H9 (cell line): ENCODE results near the gene TCF7L2. TPM values are rescaled to one million over a fixed set of nuclear protein-coding genes. Genes with fewer than 3 reads are reported as not detected.

Experiments
- DNase-seq: peaks from one replicate; pipeline ENCODE4 v3.0.0-alpha.2; 2017
- H2AFZ ChIP-seq: one replicate; pipeline ENCODE4 v1.6.1; 2013; ENCODE audit warnings: mild to moderate bottlenecking, low read length, control low read depth, moderate library complexity
- H2AK5ac ChIP-seq: 2 replicates; pipeline ENCODE4 v1.6.1; 2013; ENCODE audit warnings: low read length, control low read depth, mixed read lengths; ENCODE audit not compliant: insufficient read length
- H2BK120ac ChIP-seq: one replicate; pipeline ENCODE4 v1.6.1; 2013; ENCODE audit warnings: low read depth, mild to moderate bottlenecking, low read length, control low read depth, inconsistent platforms; ENCODE audit not compliant: poor library complexity, severe bottlenecking
- H2BK12ac ChIP-seq: 2 replicates; pipeline ENCODE4 v1.6.1; 2013; ENCODE audit warnings: low read length, control low read depth, mixed read lengths, low read depth; ENCODE audit not compliant: insufficient read length
- H2BK15ac ChIP-seq: 2 replicates; pipeline ENCODE4 v1.6.1; 2013; ENCODE audit warnings: low read depth, low read length, control low read depth
- H2BK20ac ChIP-seq: one replicate; pipeline ENCODE4 v1.6.1; 2013; ENCODE audit warnings: low read depth, mild to moderate bottlenecking, low read length, control low read depth, inconsistent platforms; ENCODE audit not compliant: poor library complexity, severe bottlenecking
- H2BK5ac ChIP-seq: 2 replicates; pipeline ENCODE4 v1.6.1; 2013; ENCODE audit warnings: low read length, control low read depth, mixed read lengths; ENCODE audit not compliant: insufficient read length
- H3K14ac ChIP-seq: 2 replicates; pipeline ENCODE4 v1.6.1; 2013; ENCODE audit warnings: low read length, control low read depth; ENCODE audit not compliant: insufficient read depth
- H3K18ac ChIP-seq: 2 replicates; pipeline ENCODE4 v1.6.1; 2013; ENCODE audit warnings: low read depth, mild to moderate bottlenecking, mixed read lengths, low read length, control low read depth; ENCODE audit not compliant: insufficient read length
- H3K23ac ChIP-seq: 2 replicates; pipeline ENCODE4 v1.6.1; 2013; ENCODE audit warnings: low read length, control low read depth, mixed read lengths, low read depth; ENCODE audit not compliant: insufficient read length
- H3K23me2 ChIP-seq: 2 replicates; pipeline ENCODE4 v1.6.1; 2013; ENCODE audit warnings: low read depth, mild to moderate bottlenecking, mixed read lengths, low read length, control low read depth; ENCODE audit not compliant: insufficient read length, poor library complexity, severe bottlenecking
- H3K27ac ChIP-seq: 2 replicates; pipeline ENCODE4 v1.5.1; 2013; ENCODE audit warnings: low read length, control low read depth, mixed read lengths, low read depth; ENCODE audit not compliant: insufficient read length
- H3K27me3 ChIP-seq: 2 replicates; pipeline ENCODE4 v1.6.1; 2013; ENCODE audit warnings: low read length, control low read depth, inconsistent platforms; ENCODE audit not compliant: insufficient read depth
- H3K4ac ChIP-seq: 2 replicates; pipeline ENCODE4 v1.6.1; 2013; ENCODE audit warnings: low read depth, mild to moderate bottlenecking, control low read depth, inconsistent platforms, low read length, moderate library complexity
- H3K4me1 ChIP-seq: 2 replicates; pipeline ENCODE4 v1.6.1; 2013; ENCODE audit warnings: low read length, control low read depth, inconsistent platforms; ENCODE audit not compliant: insufficient read depth
- H3K4me2 ChIP-seq: 2 replicates; pipeline ENCODE4 v1.6.1; 2013; ENCODE audit warnings: low read length, control low read depth, mixed read lengths; ENCODE audit not compliant: insufficient read length, insufficient read depth
- H3K56ac ChIP-seq: 2 replicates; pipeline ENCODE4 v1.6.1; 2013; ENCODE audit warnings: low read depth, mild to moderate bottlenecking, mixed read lengths, low read length, control low read depth; ENCODE audit not compliant: insufficient read length
- H3K79me1 ChIP-seq: 2 replicates; pipeline ENCODE4 v1.6.1; 2013; ENCODE audit warnings: low read depth, mild to moderate bottlenecking, moderate library complexity, low read length, control low read depth, inconsistent platforms; ENCODE audit not compliant: insufficient read depth, poor library complexity, severe bottlenecking
- H3K79me2 ChIP-seq: 2 replicates; pipeline ENCODE4 v1.6.1; 2013; ENCODE audit warnings: low read length, control low read depth, inconsistent platforms; ENCODE audit not compliant: insufficient read depth
- H3K9ac ChIP-seq: 2 replicates; pipeline ENCODE4 v1.6.1; 2013; ENCODE audit warnings: low read length, control low read depth, mixed read lengths; ENCODE audit not compliant: insufficient read length; ENCODE audit errors: extremely low read depth
- H3K9me3 ChIP-seq: one replicate; pipeline ENCODE4 v1.6.1; 2013; ENCODE audit warnings: low read depth, low read length, inconsistent platforms; ENCODE audit not compliant: control insufficient read depth
- H3T11ph ChIP-seq: one replicate; pipeline ENCODE4 v1.6.1; 2013; ENCODE audit warnings: mild to moderate bottlenecking, low read length, control low read depth, inconsistent platforms
- H4K20me1 ChIP-seq: one replicate; pipeline ENCODE4 v1.6.1; 2013; ENCODE audit not compliant: control insufficient read depth, insufficient read length, insufficient read depth
- H4K5ac ChIP-seq: 2 replicates; pipeline ENCODE4 v1.6.1; 2013; ENCODE audit warnings: low read depth, mild to moderate bottlenecking, mixed read lengths, low read length, control low read depth; ENCODE audit not compliant: insufficient read length
- H4K8ac ChIP-seq: replicated peaks from 2 replicates; pipeline ENCODE4 v1.6.1; 2013; ENCODE audit warnings: low read length, control low read depth, mixed read lengths, low read depth; ENCODE audit not compliant: insufficient read length
- H4K91ac ChIP-seq: 2 replicates; pipeline ENCODE4 v1.6.1; 2013; ENCODE audit warnings: low read depth, mild to moderate bottlenecking, moderate library complexity, mixed read lengths, low read length, control low read depth; ENCODE audit not compliant: insufficient read length
- H3K27ac Mint-ChIP-seq, 3 experiments: 2 replicates in 2 of 3; 3 replicates in 1 of 3; pipeline ENCODE4 v1.8.0; 2020 to 2021; ENCODE audit warnings: mixed read lengths in 3 of 3, mild to moderate bottlenecking in 1 of 3, moderate library complexity in 1 of 3
- H3K27me3 Mint-ChIP-seq: 2 replicates; pipeline ENCODE4 v1.8.0; 2021; ENCODE audit warnings: low read depth, mild to moderate bottlenecking, moderate library complexity, mixed read lengths
- H3K36me3 Mint-ChIP-seq, 3 experiments: 2 replicates in 2 of 3; 3 replicates in 1 of 3; pipeline ENCODE4 v1.8.0; 2020 to 2021; ENCODE audit warnings: low read depth in 3 of 3, mixed read lengths in 3 of 3; ENCODE audit not compliant: insufficient read depth in 1 of 3
- H3K4me1 Mint-ChIP-seq, 2 experiments: 2 replicates each; pipeline ENCODE4 v1.8.0; 2020; ENCODE audit warnings: mixed read lengths in 2 of 2
- H3K4me3 Mint-ChIP-seq, 2 experiments: 2 replicates in 1 of 2; 3 replicates in 1 of 2; pipeline ENCODE4 v1.8.0; 2020 to 2021; ENCODE audit warnings: mild to moderate bottlenecking in 2 of 2, mixed read lengths in 2 of 2, moderate library complexity in 1 of 2
- H3K9me3 Mint-ChIP-seq, 2 experiments: 2 replicates in 1 of 2; 3 replicates in 1 of 2; pipeline ENCODE4 v1.8.0; 2020; ENCODE audit warnings: mild to moderate bottlenecking in 2 of 2, mixed read lengths in 2 of 2, moderate library complexity in 1 of 2
- WGBS: extraction: QIAGEN DNeasy Blood & Tissue Kit; methylation state at CpG from one replicate; pipeline ENCODE4 v1.1.7; 2013; ENCODE audit warnings: missing lambda C conversion rate, low lambda C conversion rate, mixed read lengths; ENCODE audit not compliant: insufficient read length; ENCODE audit errors: extremely low coverage; 5-methylcytosine and 5-hydroxymethylcytosine counted together
- total RNA-seq: library from RNA; stranded (reverse); gene quantifications from 2 replicates; pipeline ENCODE4 v1.2.1, GENCODE V29; 2021
- TF ChIP-seq, protein P1 (sequence below): fragments of 200-600 bp; sonication (generic); conservative IDR thresholded peaks from 3 replicates; pipeline ENCODE4 v1.8.0; 2021; ENCODE audit warnings: antibody characterized with exemption, mild to moderate bottlenecking

TCF7L2 gene
- total RNA-seq, 1 experiment from 2014 or later = 71.1 TPM

DNA sequence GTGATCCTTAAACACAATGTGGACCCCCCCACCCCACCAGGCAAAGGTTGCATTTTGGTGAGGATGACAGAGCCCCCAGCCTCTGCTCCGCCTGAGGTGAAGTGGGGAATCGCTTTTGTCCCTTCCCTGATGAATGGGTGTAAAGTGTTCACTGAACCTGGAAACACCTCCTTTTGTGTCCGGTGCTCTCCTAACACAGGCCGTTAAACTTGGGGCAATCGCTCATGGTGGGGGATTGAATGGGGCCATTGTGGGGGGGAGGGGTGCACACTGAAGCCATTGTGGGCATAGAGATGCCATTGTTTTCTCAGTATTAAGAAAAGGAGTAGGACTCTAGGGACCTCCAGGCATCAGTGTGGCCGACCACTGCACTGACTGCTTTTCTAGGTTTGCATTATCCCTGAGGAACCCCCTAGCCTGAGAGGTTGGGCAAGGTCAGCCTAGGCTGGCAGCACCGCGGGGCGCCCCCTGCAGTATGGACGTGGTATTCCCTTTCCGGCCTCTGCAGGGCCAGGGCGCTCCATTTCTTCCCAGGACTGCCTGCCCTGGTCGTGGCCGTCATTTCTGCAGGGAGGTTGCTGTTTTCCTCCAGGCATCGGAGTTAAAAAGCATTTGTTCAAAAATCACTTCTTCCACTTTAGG is 158.3 kb downstream of the TCF7L2 start:
- Histone ChIP-seq H4K5ac (no peak overlapping the region), H4K91ac (no peak overlapping the region), H2AK5ac (no peak overlapping the region), H3K4me1 (peaks cover 6% of the 10 kb centered on the region; the same call in 1 of the 2 replicates), H4K8ac (no peak overlapping the region), H3K18ac (no peak overlapping the region), H3K79me1 (peaks cover 5% of the 10 kb centered on the region), H3T11ph (no peak overlapping the region), H2BK5ac (no peak overlapping the region), H3K23ac (no peak overlapping the region), H2BK15ac (no peak overlapping the region), H2BK120ac (no peak overlapping the region), H3K14ac (no peak overlapping the region), H3K27ac (no peak overlapping the region), H3K56ac (no peak overlapping the region), H3K23me2 (no peaks in the 10 kb centered on the region), H3K79me2 (peaks cover 4% of the 10 kb centered on the region; the same call in 1 of the 2 replicates), H2AFZ (no peak overlapping the region), H3K9ac (no peak overlapping the region), H3K4me2 (no peak overlapping the region), H3K9me3 (no peaks in the 10 kb centered on the region), H2BK12ac (no peak overlapping the region), H4K20me1 (no peaks in the 10 kb centered on the region), H3K4ac (no peak overlapping the region), H2BK20ac (no peak overlapping the region), H3K27me3 (no peaks in the 10 kb centered on the region)
- Mint-ChIP-seq H3K4me1 (peaks cover 42 to 65% of the 10 kb centered on the region in 2 experiments), H3K27me3 (no peaks in the 10 kb centered on the region), H3K36me3 (peaks cover 3 to 37% (median 32%) of the 10 kb centered on the region in 3 experiments; a peak in 6 of 7 replicates), H3K27ac (peak overlapping the region; percentile 41 to 92 (median 86); a peak in 3 of 7 replicates), H3K4me3 (no peak overlapping the region), H3K9me3 (no peaks in the 10 kb centered on the region)
- WGBS = no CpG with 5 or more reads among the region's 15 CpGs
- TF ChIP-seq, protein P1, sequence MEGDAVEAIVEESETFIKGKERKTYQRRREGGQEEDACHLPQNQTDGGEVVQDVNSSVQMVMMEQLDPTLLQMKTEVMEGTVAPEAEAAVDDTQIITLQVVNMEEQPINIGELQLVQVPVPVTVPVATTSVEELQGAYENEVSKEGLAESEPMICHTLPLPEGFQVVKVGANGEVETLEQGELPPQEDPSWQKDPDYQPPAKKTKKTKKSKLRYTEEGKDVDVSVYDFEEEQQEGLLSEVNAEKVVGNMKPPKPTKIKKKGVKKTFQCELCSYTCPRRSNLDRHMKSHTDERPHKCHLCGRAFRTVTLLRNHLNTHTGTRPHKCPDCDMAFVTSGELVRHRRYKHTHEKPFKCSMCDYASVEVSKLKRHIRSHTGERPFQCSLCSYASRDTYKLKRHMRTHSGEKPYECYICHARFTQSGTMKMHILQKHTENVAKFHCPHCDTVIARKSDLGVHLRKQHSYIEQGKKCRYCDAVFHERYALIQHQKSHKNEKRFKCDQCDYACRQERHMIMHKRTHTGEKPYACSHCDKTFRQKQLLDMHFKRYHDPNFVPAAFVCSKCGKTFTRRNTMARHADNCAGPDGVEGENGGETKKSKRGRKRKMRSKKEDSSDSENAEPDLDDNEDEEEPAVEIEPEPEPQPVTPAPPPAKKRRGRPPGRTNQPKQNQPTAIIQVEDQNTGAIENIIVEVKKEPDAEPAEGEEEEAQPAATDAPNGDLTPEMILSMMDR = peak; percentile 94
- DNase-seq = peak; percentile 88
